GM12892 (cell line): ENCODE results near the gene PPP1R12C.

Source experiments
- POLR2A ChIP-seq: IDR thresholded peaks from 2 replicates; pipeline ENCODE4 v1.6.1; 2011; ENCODE audit warnings: low read depth, low read length, control low read depth
- POLR2AphosphoS5 ChIP-seq: IDR thresholded peaks from 2 replicates; pipeline ENCODE4 v1.6.1; 2011; ENCODE audit warnings: low read depth, low read length, control low read depth

DNA sequence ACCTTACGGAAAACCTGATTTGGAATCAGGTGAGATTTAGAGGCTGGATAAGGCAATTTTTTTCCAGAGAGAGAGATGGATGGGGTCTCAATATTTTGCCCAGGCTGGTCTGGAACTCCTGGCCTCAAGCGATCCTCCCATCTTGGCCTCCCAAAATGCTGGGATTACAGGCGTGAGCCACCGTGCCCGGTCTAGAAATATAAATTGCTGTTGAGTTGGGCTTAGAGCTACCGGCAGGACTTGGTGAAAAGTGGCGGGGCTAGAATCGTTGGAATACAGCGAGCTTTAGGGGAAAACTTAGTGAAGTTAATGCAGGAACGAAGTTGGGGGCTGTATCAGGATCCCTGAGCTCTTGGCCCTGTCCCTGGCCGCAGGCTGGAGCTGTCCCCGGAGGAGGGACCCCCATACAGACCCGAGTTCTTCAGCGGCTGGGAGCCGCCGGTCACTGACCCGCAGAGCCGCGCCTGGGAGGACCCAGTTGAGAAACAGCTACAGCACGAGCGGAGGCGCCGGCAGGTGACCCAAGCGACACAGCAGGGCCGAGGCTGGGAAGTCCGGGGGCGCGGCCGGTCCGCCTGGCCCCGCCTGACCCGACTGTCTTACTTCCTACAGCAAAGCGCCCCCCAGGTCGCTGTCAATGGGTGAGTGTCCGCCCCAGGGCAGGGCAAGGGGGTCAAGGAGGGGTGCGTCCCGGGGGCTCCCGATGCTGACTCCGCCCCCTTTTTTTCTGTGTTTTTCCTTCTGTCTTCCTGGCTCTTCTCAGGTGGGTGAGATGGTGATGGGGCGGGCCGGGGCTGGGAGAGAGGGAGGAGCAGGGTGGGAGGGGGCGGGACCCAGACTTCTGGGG is 34.2 kb downstream of the PPP1R12C start:
- TF ChIP-seq POLR2A (no peak), POLR2AphosphoS5 (no peak)
